ENCODE results near the gene TCF4.

The TCF4 gene

GRCh38 chr18:55404832-55405465 is 183.0 kb downstream of the TCF4 start:
- Histone ChIP-seq H3K4me1 (ENCODE audit: control insufficient read depth, low read length) (no peaks in the 10 kb centered on the region), H3K27me3 (ENCODE audit: control insufficient read depth, low read length) (no peaks in the 10 kb centered on the region), H3K4me2 (ENCODE audit: low read length) (no peak overlapping the region), H3K9me3 (ENCODE audit: control insufficient read depth, insufficient read depth, low read length) (no peaks in the 10 kb centered on the region), H3K36me3 (ENCODE audit: control insufficient read depth, low read length) (peaks cover 37% of the 10 kb centered on the region), H3F3A (ENCODE audit: control insufficient read depth, insufficient read depth) (no peaks in the 10 kb centered on the region; the same call in 1 of the 2 replicates), H3K27ac (ENCODE audit: low read depth, low read length) (no peak overlapping the region), H3K79me2 (ENCODE audit: control insufficient read depth, low read length) (peaks cover 96% of the 10 kb centered on the region), H3K4me3 (ENCODE audit: low read length) (no peak overlapping the region), H3K9me2 (replicated peaks; ENCODE audit: control insufficient read depth, low read length) (no peaks in the 10 kb centered on the region), H4K20me1 (ENCODE audit: control insufficient read depth, insufficient read depth, low read depth, low read length) (peaks cover 7% of the 10 kb centered on the region; the same call in 1 of the 2 replicates)
- TF ChIP-seq, protein P1, sequence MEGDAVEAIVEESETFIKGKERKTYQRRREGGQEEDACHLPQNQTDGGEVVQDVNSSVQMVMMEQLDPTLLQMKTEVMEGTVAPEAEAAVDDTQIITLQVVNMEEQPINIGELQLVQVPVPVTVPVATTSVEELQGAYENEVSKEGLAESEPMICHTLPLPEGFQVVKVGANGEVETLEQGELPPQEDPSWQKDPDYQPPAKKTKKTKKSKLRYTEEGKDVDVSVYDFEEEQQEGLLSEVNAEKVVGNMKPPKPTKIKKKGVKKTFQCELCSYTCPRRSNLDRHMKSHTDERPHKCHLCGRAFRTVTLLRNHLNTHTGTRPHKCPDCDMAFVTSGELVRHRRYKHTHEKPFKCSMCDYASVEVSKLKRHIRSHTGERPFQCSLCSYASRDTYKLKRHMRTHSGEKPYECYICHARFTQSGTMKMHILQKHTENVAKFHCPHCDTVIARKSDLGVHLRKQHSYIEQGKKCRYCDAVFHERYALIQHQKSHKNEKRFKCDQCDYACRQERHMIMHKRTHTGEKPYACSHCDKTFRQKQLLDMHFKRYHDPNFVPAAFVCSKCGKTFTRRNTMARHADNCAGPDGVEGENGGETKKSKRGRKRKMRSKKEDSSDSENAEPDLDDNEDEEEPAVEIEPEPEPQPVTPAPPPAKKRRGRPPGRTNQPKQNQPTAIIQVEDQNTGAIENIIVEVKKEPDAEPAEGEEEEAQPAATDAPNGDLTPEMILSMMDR (IDR thresholded peaks at IDR 0.05; ENCODE audit: low read depth, low read length, poor library complexity, severe bottlenecking): no peak
- no peak for TF ChIP-seq EZH2phosphoT487 (IDR thresholded peaks at IDR 0.05; ENCODE audit: borderline replicate concordance, low read length)

- no peaks in the 10 kb centered on the region for H3K9me2 ChIP-seq (replicated peaks; ENCODE audit: control insufficient read depth, low read length)
- no peak overlapping the region for H3K4me3 ChIP-seq (ENCODE audit: low read length)
- TF ChIP-seq, protein P1 (IDR thresholded peaks at IDR 0.05; ENCODE audit: low read depth, low read length, poor library complexity, severe bottlenecking): no peak
- TF ChIP-seq EZH2phosphoT487 (IDR thresholded peaks at IDR 0.05; ENCODE audit: borderline replicate concordance, low read length): no peak
- no peaks in the 10 kb centered on the region; the same call in 1 of the 2 replicates for H3F3A ChIP-seq (ENCODE audit: control insufficient read depth, insufficient read depth)
- H3K36me3 ChIP-seq (ENCODE audit: control insufficient read depth, low read length): peaks cover 35% of the 10 kb centered on the region
- H4K20me1 ChIP-seq (ENCODE audit: control insufficient read depth, insufficient read depth, low read depth, low read length): peaks cover 7% of the 10 kb centered on the region; the same call in 1 of the 2 replicates
- no peaks in the 10 kb centered on the region for H3K9me3 ChIP-seq (ENCODE audit: control insufficient read depth, insufficient read depth, low read length)
- peaks cover 96% of the 10 kb centered on the region for H3K79me2 ChIP-seq (ENCODE audit: control insufficient read depth, low read length)
- no peak overlapping the region for H3K27ac ChIP-seq (ENCODE audit: low read depth, low read length)
- H3K4me2 ChIP-seq (ENCODE audit: low read length): no peak overlapping the region
- H3K4me1 ChIP-seq (ENCODE audit: control insufficient read depth, low read length): no peaks in the 10 kb centered on the region
- H3K27me3 ChIP-seq (ENCODE audit: control insufficient read depth, low read length): no peaks in the 10 kb centered on the region
These were observed 183.7 kb downstream of the TCF4 start for GRCh38 chr18:55404136-55404830.

DNA sequence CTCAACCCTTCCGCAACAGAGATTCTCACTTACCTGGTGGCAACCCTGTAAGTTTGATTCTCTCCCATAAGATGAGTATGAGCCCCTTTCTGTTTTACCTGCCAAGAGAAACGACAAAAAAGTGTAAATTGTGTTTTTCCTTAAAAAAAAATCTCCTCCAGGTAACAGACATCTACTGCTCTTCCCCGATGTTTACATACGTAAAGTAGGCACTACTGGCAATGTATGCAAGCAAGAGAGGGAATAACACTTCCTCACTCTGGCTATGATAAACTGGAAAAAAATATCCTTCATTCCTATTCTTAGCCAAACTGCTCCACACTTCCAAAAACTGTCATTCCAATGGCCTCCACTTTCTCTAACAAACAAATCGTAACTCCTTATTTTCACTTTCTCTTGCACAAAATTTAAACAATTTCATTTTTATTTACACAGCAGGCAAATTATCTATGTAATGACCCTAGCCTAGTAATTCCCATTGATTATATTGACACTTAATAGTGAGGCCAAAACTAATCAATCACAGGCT is 184.5 kb downstream of the TCF4 start:
- Histone ChIP-seq H3K36me3 (ENCODE audit: control insufficient read depth, low read length) (peaks cover 43% of the 10 kb centered on the region), H3K79me2 (ENCODE audit: control insufficient read depth, low read length) (peaks cover 96% of the 10 kb centered on the region), H3K9me3 (ENCODE audit: control insufficient read depth, insufficient read depth, low read length) (no peaks in the 10 kb centered on the region), H3K4me3 (ENCODE audit: low read length) (no peak overlapping the region), H3F3A (ENCODE audit: control insufficient read depth, insufficient read depth) (no peaks in the 10 kb centered on the region; the same call in 1 of the 2 replicates), H4K20me1 (ENCODE audit: control insufficient read depth, insufficient read depth, low read depth, low read length) (peaks cover 7% of the 10 kb centered on the region; the same call in 1 of the 2 replicates), H3K4me1 (ENCODE audit: control insufficient read depth, low read length) (no peaks in the 10 kb centered on the region), H3K9me2 (replicated peaks; ENCODE audit: control insufficient read depth, low read length) (no peaks in the 10 kb centered on the region), H3K4me2 (ENCODE audit: low read length) (no peak overlapping the region), H3K27ac (ENCODE audit: low read depth, low read length) (no peak overlapping the region), H3K27me3 (ENCODE audit: control insufficient read depth, low read length) (no peaks in the 10 kb centered on the region)
- TF ChIP-seq EZH2phosphoT487 (IDR thresholded peaks at IDR 0.05; ENCODE audit: borderline replicate concordance, low read length): no peak
- TF ChIP-seq, protein P1 (IDR thresholded peaks at IDR 0.05; ENCODE audit: low read depth, low read length, poor library complexity, severe bottlenecking): no peak

Measured in DOHH2 (cell line).